Measurements from ENCODE around the gene TARBP1. TPM values are rescaled to one million over a fixed set of nuclear protein-coding genes. Genes with fewer than 3 reads are reported as not detected.

TARBP1 gene
- total and polyA plus RNA-seq, 2 of the 4 experiments (the other 2 are of a cell fraction): 10.6 to 17.7 TPM

GRCh38 chr1:234484991-234485739, 6.2 kb upstream of the TARBP1 start:
- H4K20me1 ChIP-seq (ENCODE audit: insufficient read depth, low read length): no peaks in the 10 kb centered on the region
- peaks cover 4% of the 10 kb centered on the region for H3K4me1 ChIP-seq (ENCODE audit: control insufficient read depth, insufficient read depth, low read length)
- no peak overlapping the region for H2BK5ac ChIP-seq (ENCODE audit: low read depth, low read length, poor library complexity, severe bottlenecking)
- no peak overlapping the region for H3K4me2 ChIP-seq (ENCODE audit: low read depth, low read length)
- TF ChIP-seq ELK1 (IDR thresholded peaks at IDR 0.05; ENCODE audit: borderline replicate concordance, low read depth, low read length) (no peak), CHD1 (IDR thresholded peaks at IDR 0.05; ENCODE audit: low read depth, low read length) (no peak), POLR2A (IDR thresholded peaks at IDR 0.05; ENCODE audit: low read depth, low read length) (no peak), CEBPB (IDR thresholded peaks at IDR 0.05; ENCODE audit: low read depth, low read length) (no peak), BHLHE40 (IDR thresholded peaks at IDR 0.05; ENCODE audit: low read depth, low read length) (no peak), CTCF (conservative IDR thresholded peaks at IDR 0.05; ENCODE audit: low read depth, low read length) (no peak), MAFK (IDR thresholded peaks at IDR 0.05; ENCODE audit: low read depth, low read length) (no peak), SMC3 (IDR thresholded peaks at IDR 0.05; ENCODE audit: low read depth, low read length) (no peak)
- BruUV-seq (replicated peaks): no TSS peak
- no peak for ATAC-seq (ENCODE audit: low read depth)
- no peak overlapping the region for H3K27ac ChIP-seq (ENCODE audit: insufficient read depth, low read length)
- H2BK15ac ChIP-seq (ENCODE audit: low read depth, low read length): no peak overlapping the region
- H2BK20ac ChIP-seq (ENCODE audit: low read depth, low read length): no peak overlapping the region
- H3K27me3 ChIP-seq (ENCODE audit: control insufficient read depth, insufficient read depth, low read length): no peaks in the 10 kb centered on the region
- in situ Hi-C loops (cut with MboI; ENCODE audit: low sequenced_read_pairs) (loop anchor here (25.0 kb wide), 1 partner anchor 377 kb away; no protein-coding TSS in a partner anchor), dilution Hi-C loops (cut with HindIII; ENCODE audit: low sequenced_read_pairs, unreplicated experiment) (no loop called here), intact Hi-C loops (cut with micrococcal nuclease) (no loop called here)
- no peak overlapping the region for H3K4ac ChIP-seq (ENCODE audit: low read depth, low read length)
- CTCF ChIA-PET: no interaction called here
- no peak overlapping the region for H2AFZ ChIP-seq (replicated peaks; ENCODE audit: low read length, poor library complexity)
- POLR2A ChIA-PET (ENCODE audit: unreplicated experiment): no interaction called here
- H3K4me3 ChIP-seq (ENCODE audit: insufficient read depth, low read depth, low read length): no peak overlapping the region
- H3K9me1 ChIP-seq (ENCODE audit: insufficient read depth, low read length): no peaks in the 10 kb centered on the region
- no peak overlapping the region for H3K23ac ChIP-seq (ENCODE audit: low read depth, low read length)
- H3K9ac ChIP-seq (ENCODE audit: low read depth, low read length): no peak overlapping the region
- no peak overlapping the region for H4K5ac ChIP-seq (ENCODE audit: low read depth, low read length)
- H4K8ac ChIP-seq (ENCODE audit: low read depth in 2 of 2, low read length in 2 of 2): no peak overlapping the region
- DNase-seq: no peak
- no peak overlapping the region for H4K91ac ChIP-seq (ENCODE audit: insufficient read depth, low read depth, low read length)
- no peak overlapping the region for H2AK9ac ChIP-seq (replicated peaks; ENCODE audit: low read depth, low read length, poor library complexity)
- H3K56ac ChIP-seq (ENCODE audit: extremely low read depth, insufficient read depth, low read length): no peak overlapping the region
- H3K36me3 ChIP-seq (ENCODE audit: control insufficient read depth, insufficient read depth, low read length): no peaks in the 10 kb centered on the region
- no peak overlapping the region for H3K14ac ChIP-seq (replicated peaks; ENCODE audit: low read depth, low read length)
- H2BK120ac ChIP-seq (ENCODE audit: low read depth, low read length): no peak overlapping the region
- WGBS, 2 experiments (ENCODE audit: extremely low coverage in 2 of 2, insufficient read length in 1 of 2): 97% methylated on average over 5 of the region's 17 CpGs; no CpG with 5 or more reads in 1 of the 2 experiments
- H2AK5ac ChIP-seq (ENCODE audit: low read depth, low read length): no peak overlapping the region
- H3K9me3 ChIP-seq (ENCODE audit: control insufficient read depth, insufficient read depth, low read length): no peaks in the 10 kb centered on the region
- H3K79me1 ChIP-seq (ENCODE audit: low read depth in 1 of 2, low read length in 2 of 2): no peaks in the 10 kb centered on the region
- H3K18ac ChIP-seq (ENCODE audit: low read depth, low read length): no peak overlapping the region

Data from IMR-90 (cell line).